Measurements from ENCODE around the gene TSPAN13. TPM values are rescaled to one million over a fixed set of nuclear protein-coding genes. Genes with fewer than 3 reads are reported as not detected.

Gene TSPAN13
- total and polyA plus RNA-seq, 8 donors = 112 to 266 (median 136) TPM

GRCh38 chr7:16729541-16729940 is 24.0 kb upstream of the TSPAN13 start:
- no peak for DNase-seq
- Histone ChIP-seq H3K27ac (no peak overlapping the region), H3K36me3 (no peaks in the 10 kb centered on the region), H3K9me3 (no peaks in the 10 kb centered on the region), H3K27me3 (no peaks in the 10 kb centered on the region), H3K4me3 (no peak overlapping the region), H3K4me1 (no peaks in the 10 kb centered on the region)
- intact Hi-C loops (cut with DNase I) = no loop called here
- no peak for TF ChIP-seq CTCF (IDR thresholded peaks at IDR 0.05)
- no peak for ATAC-seq

- Histone ChIP-seq H3K36me3 (no peaks in the 10 kb centered on the region), H3K4me3 (no peak overlapping the region), H3K27me3 (no peaks in the 10 kb centered on the region), H3K27ac (no peak overlapping the region), H3K4me1 (no peaks in the 10 kb centered on the region), H3K9me3 (no peaks in the 10 kb centered on the region)
- DNase-seq (no peak), ATAC-seq (peak; percentile 20)
- intact Hi-C loops (cut with DNase I) = no loop called here
- TF ChIP-seq CTCF (IDR thresholded peaks at IDR 0.05) = no peak
Measured at GRCh38 chr7:16730937-16731336, 22.6 kb upstream of the TSPAN13 start.

GRCh38 chr7:16732828-16733227 is 20.7 kb upstream of the TSPAN13 start:
- TF ChIP-seq CTCF (IDR thresholded peaks at IDR 0.05) = no peak
- DNase-seq = no peak
- H3K9me3 ChIP-seq = no peaks in the 10 kb centered on the region
- no peak for ATAC-seq
- no peaks in the 10 kb centered on the region for H3K27me3 ChIP-seq
- H3K27ac ChIP-seq = no peak overlapping the region
- intact Hi-C loops (cut with DNase I) = no loop called here
- no peak overlapping the region for H3K4me3 ChIP-seq
- H3K36me3 ChIP-seq = no peaks in the 10 kb centered on the region
- H3K4me1 ChIP-seq = no peaks in the 10 kb centered on the region

- Histone ChIP-seq H3K27ac (peak overlapping the region in 1 of 2 donors; percentile 57), H3K4me3 (peak overlapping the region; percentile 8 to 13), H3K4me1 (no peaks in the 10 kb centered on the region), H3K9me3 (no peaks in the 10 kb centered on the region), H3K27me3 (no peaks in the 10 kb centered on the region), H3K36me3 (no peaks in the 10 kb centered on the region)
- DNase-seq = no peak
- TF ChIP-seq CTCF (IDR thresholded peaks at IDR 0.05) = no peak
- intact Hi-C loops (cut with DNase I) = no loop called here
- peak; percentile 87 for ATAC-seq
Measured at GRCh38 chr7:16734148-16734726, 19.3 kb upstream of the TSPAN13 start.

GRCh38 chr7:16735020-16735419 is 18.5 kb upstream of the TSPAN13 start:
- intact Hi-C loops (cut with DNase I) = no loop called here

More at GRCh38 chr7:16735020-16735419, 18.5 kb upstream of the TSPAN13 start:
- Histone ChIP-seq H3K36me3 (no peaks in the 10 kb centered on the region), H3K4me1 (no peaks in the 10 kb centered on the region), H3K27ac (peak overlapping the region in 1 of 2 donors; percentile 57), H3K27me3 (no peaks in the 10 kb centered on the region), H3K4me3 (peak overlapping the region; percentile 8 to 13), H3K9me3 (no peaks in the 10 kb centered on the region)
- DNase-seq (no peak), ATAC-seq (no peak)
- no peak for TF ChIP-seq CTCF (IDR thresholded peaks at IDR 0.05)

Data from left lung (tissue), 10 donors.